ENCODE measurements around the gene SLC6A3.

The SLC6A3 gene

GRCh38 chr5:1392801-1393565 is 52.3 kb downstream of the SLC6A3 start:
- DNase-seq (ENCODE audit: low read depth) = no peak
- no peak overlapping the region for H3K4me3 ChIP-seq (ENCODE audit: low read length)
- TF ChIP-seq, protein P1, sequence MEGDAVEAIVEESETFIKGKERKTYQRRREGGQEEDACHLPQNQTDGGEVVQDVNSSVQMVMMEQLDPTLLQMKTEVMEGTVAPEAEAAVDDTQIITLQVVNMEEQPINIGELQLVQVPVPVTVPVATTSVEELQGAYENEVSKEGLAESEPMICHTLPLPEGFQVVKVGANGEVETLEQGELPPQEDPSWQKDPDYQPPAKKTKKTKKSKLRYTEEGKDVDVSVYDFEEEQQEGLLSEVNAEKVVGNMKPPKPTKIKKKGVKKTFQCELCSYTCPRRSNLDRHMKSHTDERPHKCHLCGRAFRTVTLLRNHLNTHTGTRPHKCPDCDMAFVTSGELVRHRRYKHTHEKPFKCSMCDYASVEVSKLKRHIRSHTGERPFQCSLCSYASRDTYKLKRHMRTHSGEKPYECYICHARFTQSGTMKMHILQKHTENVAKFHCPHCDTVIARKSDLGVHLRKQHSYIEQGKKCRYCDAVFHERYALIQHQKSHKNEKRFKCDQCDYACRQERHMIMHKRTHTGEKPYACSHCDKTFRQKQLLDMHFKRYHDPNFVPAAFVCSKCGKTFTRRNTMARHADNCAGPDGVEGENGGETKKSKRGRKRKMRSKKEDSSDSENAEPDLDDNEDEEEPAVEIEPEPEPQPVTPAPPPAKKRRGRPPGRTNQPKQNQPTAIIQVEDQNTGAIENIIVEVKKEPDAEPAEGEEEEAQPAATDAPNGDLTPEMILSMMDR (IDR thresholded peaks at IDR 0.05; ENCODE audit: insufficient read depth, low read depth, low read length, missing control alignments) = no peak

DNA sequence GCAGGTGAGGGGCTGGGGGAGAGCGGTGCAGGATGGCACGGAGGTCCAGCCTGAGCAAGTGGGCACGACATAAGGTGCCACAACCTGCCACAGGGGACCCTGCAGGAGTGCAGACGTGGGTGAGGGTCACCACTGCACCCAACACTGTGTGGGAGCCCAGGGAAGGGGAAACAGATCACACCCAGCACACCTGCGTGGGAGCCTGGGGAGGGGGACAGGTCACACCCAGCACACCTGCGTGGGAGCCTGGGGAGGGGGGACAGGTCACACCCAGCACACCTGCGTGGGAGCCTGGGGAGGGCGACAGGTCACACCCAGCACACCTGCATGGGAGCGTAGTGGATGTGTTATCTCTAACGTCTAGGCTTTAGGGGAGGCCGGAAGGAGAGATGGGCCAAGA is 53.0 kb downstream of the SLC6A3 start:
- TF ChIP-seq, protein P1 (IDR thresholded peaks at IDR 0.05; ENCODE audit: insufficient read depth, low read depth, low read length, missing control alignments) = no peak

DNA sequence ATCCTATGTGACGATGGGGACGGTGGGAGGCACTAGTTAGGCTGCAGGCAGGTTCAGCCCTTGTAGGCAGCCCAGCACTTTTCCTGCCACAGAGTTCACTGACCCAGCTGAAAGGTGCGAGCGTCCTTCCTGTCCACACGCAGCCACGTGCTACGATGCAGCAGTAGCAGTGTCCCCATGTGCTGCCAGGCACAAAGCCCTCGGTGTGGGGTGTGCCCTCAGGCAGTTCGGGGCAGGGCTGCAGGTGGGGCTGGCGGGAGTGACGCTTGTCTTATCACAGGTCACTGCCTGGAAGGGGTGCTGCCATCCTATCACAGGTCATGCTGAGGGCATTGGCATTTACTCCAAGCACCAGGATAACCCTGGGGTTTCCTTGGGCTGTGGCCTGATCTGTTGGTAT is 53.5 kb downstream of the SLC6A3 start:
- TF ChIP-seq, protein P1 (IDR thresholded peaks at IDR 0.05; ENCODE audit: insufficient read depth, low read depth, low read length, missing control alignments) = no peak
- no peak for DNase-seq (ENCODE audit: low read depth)
- H3K4me3 ChIP-seq (ENCODE audit: low read length) = no peak overlapping the region

More for the DNA sequence above, 53.0 kb downstream of the SLC6A3 start:
- H3K4me3 ChIP-seq (ENCODE audit: low read length) = no peak overlapping the region
- DNase-seq (ENCODE audit: low read depth) = no peak

DNA sequence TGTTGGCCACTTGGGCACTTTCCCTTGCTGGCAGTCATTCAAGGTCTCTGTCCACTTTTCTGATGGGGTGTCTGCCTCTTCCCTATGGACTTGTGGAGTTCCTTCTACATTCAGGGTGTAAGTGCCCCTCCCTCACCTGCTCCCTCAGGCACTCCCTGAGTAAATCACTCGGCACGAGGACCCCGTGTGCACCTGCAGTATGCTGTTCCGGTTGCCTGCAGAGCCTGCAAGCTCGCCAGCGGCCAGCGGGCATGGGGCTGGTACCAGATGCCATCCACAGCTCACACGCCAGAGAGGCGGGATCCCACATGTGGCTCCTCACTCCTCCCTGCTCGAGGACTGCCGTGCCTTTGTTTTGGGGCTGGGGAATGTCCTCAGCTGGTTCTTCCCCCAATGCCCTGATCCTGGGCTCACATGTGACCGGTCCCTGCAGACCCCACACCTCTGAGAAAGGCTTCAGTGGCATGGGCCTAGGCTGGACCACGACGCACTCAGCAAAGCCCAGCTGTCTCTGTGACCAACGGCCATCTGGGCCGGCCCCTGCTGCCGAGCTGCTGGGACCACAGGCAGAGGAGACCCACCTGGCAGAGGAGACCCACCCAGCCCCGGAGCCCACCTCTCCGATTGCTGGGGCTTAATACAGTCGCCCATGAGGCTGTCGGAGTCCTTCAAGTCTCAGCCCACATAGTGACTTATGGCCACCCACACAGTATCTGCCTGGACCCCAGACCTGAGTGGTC is 54.2 kb downstream of the SLC6A3 start:
- TF ChIP-seq, protein P1 (IDR thresholded peaks at IDR 0.05; ENCODE audit: insufficient read depth, low read depth, low read length, missing control alignments) = no peak
- no peak overlapping the region for H3K4me3 ChIP-seq (ENCODE audit: low read length)
- DNase-seq (ENCODE audit: low read depth) = no peak

DNA sequence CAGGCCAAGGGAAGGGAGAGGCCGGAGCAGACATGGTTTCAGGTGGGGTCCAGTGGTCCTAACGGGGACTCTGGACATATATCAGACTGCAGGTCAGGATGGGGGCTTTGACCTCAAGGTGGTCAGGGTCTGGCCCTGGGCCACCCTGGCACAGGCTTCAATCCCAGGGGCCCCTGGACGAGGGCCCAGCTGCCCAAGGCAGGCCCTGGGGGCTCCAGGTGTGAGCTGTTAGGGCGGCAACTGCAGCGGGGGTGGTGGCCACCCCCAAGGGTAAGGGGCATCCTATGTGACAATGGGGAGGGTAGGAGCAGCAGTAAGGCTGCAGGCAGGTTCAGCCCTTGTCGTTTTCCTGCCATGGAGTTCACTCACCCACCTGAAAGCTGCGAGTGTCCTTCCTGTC is 54.9 kb downstream of the SLC6A3 start:
- H3K4me3 ChIP-seq (ENCODE audit: low read length) = no peak overlapping the region
- DNase-seq (ENCODE audit: low read depth) = no peak
- TF ChIP-seq, protein P1 (IDR thresholded peaks at IDR 0.05; ENCODE audit: insufficient read depth, low read depth, low read length, missing control alignments) = no peak

DNA sequence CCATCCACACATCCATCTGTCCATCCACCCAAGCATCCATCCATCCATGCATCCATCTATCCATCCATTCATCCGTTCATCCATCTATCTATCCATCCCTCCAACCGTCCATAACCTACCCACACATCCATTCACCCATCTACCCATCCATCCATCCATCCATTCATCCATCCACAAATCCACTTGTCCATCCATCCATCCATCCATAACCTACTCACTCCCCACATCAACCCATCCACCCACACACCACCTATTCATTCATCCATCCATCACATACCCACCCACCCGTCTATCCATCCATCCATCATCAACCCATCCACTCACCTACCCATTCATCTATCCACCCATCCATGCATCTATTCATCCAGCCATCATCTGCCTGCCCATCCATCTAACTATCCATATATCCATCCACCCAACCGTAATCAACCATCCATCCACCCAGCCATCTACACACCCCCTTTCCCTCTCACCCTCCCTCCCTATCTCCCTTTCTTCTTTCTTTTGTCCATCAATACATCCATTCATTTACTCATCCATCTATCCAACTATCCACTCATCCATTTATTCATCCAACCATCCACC is 56.8 kb downstream of the SLC6A3 start:
- no peak for DNase-seq (ENCODE audit: low read depth)
- TF ChIP-seq, protein P1 (IDR thresholded peaks at IDR 0.05; ENCODE audit: insufficient read depth, low read depth, low read length, missing control alignments) = no peak

More for the DNA sequence above, 56.8 kb downstream of the SLC6A3 start:
- H3K4me3 ChIP-seq (ENCODE audit: low read length) = no peak overlapping the region
